Measurements from ENCODE around the gene SEMA5A.

The SEMA5A gene

GRCh38 chr5:9547122-9547947 is 1.5 kb upstream of the SEMA5A start:
- H3K4me1 ChIP-seq (ENCODE audit: control insufficient read depth in 2 of 2, insufficient read depth in 2 of 2, low read length in 2 of 2), result peaks cover 7 to 8% of the 10 kb centered on the region in 2 donors
- H3K36me3 ChIP-seq (ENCODE audit: control insufficient read depth in 2 of 2, insufficient read depth in 2 of 2, low read length in 2 of 2), result peaks cover 24 to 33% of the 10 kb centered on the region in 2 donors
- H3K27ac ChIP-seq (ENCODE audit: low read depth in 2 of 2, low read length in 2 of 2), result peak overlapping the region; percentile 93 to 96
- peak overlapping the region; percentile 90 to 95 for H3K4me3 ChIP-seq (ENCODE audit: low read length in 2 of 2)
- H3K9me3 ChIP-seq (ENCODE audit: control insufficient read depth in 2 of 2, low read length in 2 of 2), result no peaks in the 10 kb centered on the region
- no peaks in the 10 kb centered on the region for H3K27me3 ChIP-seq (ENCODE audit: control insufficient read depth in 2 of 2, insufficient read depth in 2 of 2, low read length in 2 of 2)
- H3K9ac ChIP-seq (ENCODE audit: low read depth in 1 of 2, low read length in 2 of 2), result peak overlapping the region; percentile 87 to 97

DNA sequence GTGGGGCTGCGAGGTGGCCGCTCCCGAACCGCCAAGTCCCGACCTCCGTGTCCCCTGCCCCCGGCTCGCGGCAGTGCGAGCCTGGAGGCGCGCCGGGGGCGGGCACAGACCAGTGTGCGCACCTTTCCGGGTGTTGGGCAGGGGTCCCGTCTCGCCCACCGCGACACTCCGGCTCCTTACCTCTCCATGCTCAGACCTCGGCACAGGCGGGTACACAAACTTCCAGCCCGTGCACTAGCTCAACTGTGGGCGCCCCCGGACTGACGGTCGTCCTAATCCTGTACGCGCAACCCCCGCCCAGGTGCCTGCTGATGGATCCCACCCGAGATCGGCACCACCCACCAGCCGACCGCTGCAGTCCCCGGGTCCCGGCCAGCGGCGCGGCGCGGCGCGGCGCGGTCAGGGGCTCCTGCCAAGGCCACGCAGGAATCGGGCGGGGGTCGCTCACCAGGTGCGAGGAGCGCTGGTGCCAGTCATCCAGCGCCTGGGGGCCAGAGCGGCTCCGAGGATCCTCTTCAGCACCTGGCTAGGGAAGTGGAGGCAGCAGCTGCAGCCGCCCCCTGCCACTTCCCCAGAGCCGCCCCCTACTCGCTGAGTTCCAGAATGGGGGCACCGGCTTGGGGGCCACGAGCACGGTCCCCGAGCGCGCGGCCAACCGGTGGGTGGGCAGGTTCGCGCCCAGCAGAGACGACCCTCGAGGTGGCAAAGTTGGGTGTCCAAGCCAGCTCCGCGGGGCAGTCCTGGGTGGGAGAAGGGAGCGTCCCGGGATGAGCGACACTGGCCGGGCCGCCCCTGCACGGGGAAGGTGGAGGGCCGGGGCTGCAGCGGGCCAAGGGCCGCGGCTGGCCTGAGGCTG is 511 bp downstream of the SEMA5A start:
- Histone ChIP-seq H3K27ac (ENCODE audit: low read depth in 2 of 2, low read length in 2 of 2) (peak overlapping the region; percentile 77 to 78), H3K36me3 (ENCODE audit: control insufficient read depth in 2 of 2, insufficient read depth in 2 of 2, low read length in 2 of 2) (peaks cover 12 to 15% of the 10 kb centered on the region in 2 donors), H3K4me3 (ENCODE audit: low read length in 2 of 2) (peak overlapping the region; percentile 81 to 87), H3K4me1 (ENCODE audit: control insufficient read depth in 2 of 2, insufficient read depth in 2 of 2, low read length in 2 of 2) (peaks cover 7 to 8% of the 10 kb centered on the region in 2 donors), H3K9ac (ENCODE audit: low read depth in 1 of 2, low read length in 2 of 2) (peak overlapping the region; percentile 66 to 76), H3K27me3 (ENCODE audit: control insufficient read depth in 2 of 2, insufficient read depth in 2 of 2, low read length in 2 of 2) (no peaks in the 10 kb centered on the region), H3K9me3 (ENCODE audit: control insufficient read depth in 2 of 2, low read length in 2 of 2) (no peaks in the 10 kb centered on the region)

- Histone ChIP-seq H3K9me3 (ENCODE audit: control insufficient read depth in 2 of 2, low read length in 2 of 2) (no peaks in the 10 kb centered on the region), H3K36me3 (ENCODE audit: control insufficient read depth in 2 of 2, insufficient read depth in 2 of 2, low read length in 2 of 2) (peaks cover 6 to 9% of the 10 kb centered on the region in 2 donors), H3K27me3 (ENCODE audit: control insufficient read depth in 2 of 2, insufficient read depth in 2 of 2, low read length in 2 of 2) (no peaks in the 10 kb centered on the region), H3K4me3 (ENCODE audit: low read length in 2 of 2) (peak overlapping the region; percentile 81 to 87), H3K4me1 (ENCODE audit: control insufficient read depth in 2 of 2, insufficient read depth in 2 of 2, low read length in 2 of 2) (peaks cover 7 to 8% of the 10 kb centered on the region in 2 donors), H3K9ac (ENCODE audit: low read depth in 1 of 2, low read length in 2 of 2) (peak overlapping the region; percentile 66 to 76), H3K27ac (ENCODE audit: low read depth in 2 of 2, low read length in 2 of 2) (peak overlapping the region; percentile 74 to 77)
Measured at GRCh38 chr5:9544502-9545135, 1.3 kb downstream of the SEMA5A start.

- H3K27ac ChIP-seq (ENCODE audit: low read depth in 2 of 2, low read length in 2 of 2), result peak overlapping the region in 1 of 2 donors; percentile 4
- peaks cover 3 to 5% of the 10 kb centered on the region in 2 donors for H3K36me3 ChIP-seq (ENCODE audit: control insufficient read depth in 2 of 2, insufficient read depth in 2 of 2, low read length in 2 of 2)
- peak overlapping the region; percentile 66 to 67 for H3K9ac ChIP-seq (ENCODE audit: low read depth in 1 of 2, low read length in 2 of 2)
- H3K9me3 ChIP-seq (ENCODE audit: control insufficient read depth in 2 of 2, low read length in 2 of 2), result no peaks in the 10 kb centered on the region
- H3K4me3 ChIP-seq (ENCODE audit: low read length in 2 of 2), result peak overlapping the region; percentile 81 to 87
- peaks cover 7 to 8% of the 10 kb centered on the region in 2 donors for H3K4me1 ChIP-seq (ENCODE audit: control insufficient read depth in 2 of 2, insufficient read depth in 2 of 2, low read length in 2 of 2)
- H3K27me3 ChIP-seq (ENCODE audit: control insufficient read depth in 2 of 2, insufficient read depth in 2 of 2, low read length in 2 of 2), result no peaks in the 10 kb centered on the region
Measured at GRCh38 chr5:9544056-9544455, 1.8 kb downstream of the SEMA5A start.

DNA sequence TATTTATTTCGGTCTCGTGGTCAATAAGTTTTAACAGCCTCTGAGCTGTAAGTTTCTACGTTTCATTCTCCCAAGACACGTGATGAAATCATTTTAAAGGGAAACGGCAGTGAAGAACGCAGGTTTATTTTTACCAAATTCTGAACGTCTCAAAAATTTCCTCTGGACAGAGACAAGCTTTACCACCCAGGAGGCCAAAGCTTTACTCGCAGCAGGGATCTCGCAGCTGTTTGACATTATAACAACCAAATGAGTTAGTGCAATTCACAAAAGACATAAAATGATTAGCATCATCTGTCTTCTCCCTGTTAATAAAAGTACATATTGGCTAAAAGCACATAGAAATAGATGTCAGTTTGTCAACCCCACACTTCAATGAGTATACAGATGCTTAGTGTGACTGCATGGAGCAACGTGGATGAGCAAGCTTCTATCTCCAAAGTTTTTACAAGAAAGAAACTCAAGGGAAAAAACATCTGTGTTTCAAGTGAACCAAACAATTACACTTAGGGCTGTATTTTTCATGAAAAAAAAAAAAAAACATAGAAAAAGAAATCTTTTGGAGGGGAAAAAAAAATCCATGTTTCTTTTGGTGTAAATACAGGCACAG is 2.5 kb downstream of the SEMA5A start:
- no peaks in the 10 kb centered on the region for H3K27me3 ChIP-seq (ENCODE audit: control insufficient read depth in 2 of 2, insufficient read depth in 2 of 2, low read length in 2 of 2)
- H3K9me3 ChIP-seq (ENCODE audit: control insufficient read depth in 2 of 2, low read length in 2 of 2), result no peaks in the 10 kb centered on the region
- H3K9ac ChIP-seq (ENCODE audit: low read depth in 1 of 2, low read length in 2 of 2), result no peak overlapping the region
- peaks cover 4 to 8% of the 10 kb centered on the region in 2 donors for H3K4me1 ChIP-seq (ENCODE audit: control insufficient read depth in 2 of 2, insufficient read depth in 2 of 2, low read length in 2 of 2)
- no peaks in the 10 kb centered on the region for H3K36me3 ChIP-seq (ENCODE audit: control insufficient read depth in 2 of 2, insufficient read depth in 2 of 2, low read length in 2 of 2)
- H3K27ac ChIP-seq (ENCODE audit: low read depth in 2 of 2, low read length in 2 of 2), result peak overlapping the region in 1 of 2 donors; percentile 4
- peak overlapping the region in 1 of 2 donors; percentile 87 for H3K4me3 ChIP-seq (ENCODE audit: low read length in 2 of 2)

GRCh38 chr5:9540791-9541190 is 5.1 kb downstream of the SEMA5A start:
- Histone ChIP-seq H3K36me3 (ENCODE audit: control insufficient read depth in 2 of 2, insufficient read depth in 2 of 2, low read length in 2 of 2) (no peaks in the 10 kb centered on the region), H3K9ac (ENCODE audit: low read depth in 1 of 2, low read length in 2 of 2) (no peak overlapping the region), H3K4me3 (ENCODE audit: low read length in 2 of 2) (no peak overlapping the region), H3K27ac (ENCODE audit: low read depth in 2 of 2, low read length in 2 of 2) (no peak overlapping the region), H3K9me3 (ENCODE audit: control insufficient read depth in 2 of 2, low read length in 2 of 2) (no peaks in the 10 kb centered on the region), H3K4me1 (ENCODE audit: control insufficient read depth in 2 of 2, insufficient read depth in 2 of 2, low read length in 2 of 2) (peaks cover 0 to 3% of the 10 kb centered on the region in 2 donors), H3K27me3 (ENCODE audit: control insufficient read depth in 2 of 2, insufficient read depth in 2 of 2, low read length in 2 of 2) (no peaks in the 10 kb centered on the region)

- Histone ChIP-seq H3K4me3 (ENCODE audit: low read length in 2 of 2) (no peak overlapping the region), H3K27me3 (ENCODE audit: control insufficient read depth in 2 of 2, insufficient read depth in 2 of 2, low read length in 2 of 2) (no peaks in the 10 kb centered on the region), H3K4me1 (ENCODE audit: control insufficient read depth in 2 of 2, insufficient read depth in 2 of 2, low read length in 2 of 2) (no peaks in the 10 kb centered on the region), H3K9me3 (ENCODE audit: control insufficient read depth in 2 of 2, low read length in 2 of 2) (no peaks in the 10 kb centered on the region), H3K36me3 (ENCODE audit: control insufficient read depth in 2 of 2, insufficient read depth in 2 of 2, low read length in 2 of 2) (peaks cover 0 to 2% of the 10 kb centered on the region in 2 donors), H3K9ac (ENCODE audit: low read depth in 1 of 2, low read length in 2 of 2) (no peak overlapping the region), H3K27ac (ENCODE audit: low read depth in 2 of 2, low read length in 2 of 2) (no peak overlapping the region)
Measured at GRCh38 chr5:9538504-9538903, 7.4 kb downstream of the SEMA5A start.

DNA sequence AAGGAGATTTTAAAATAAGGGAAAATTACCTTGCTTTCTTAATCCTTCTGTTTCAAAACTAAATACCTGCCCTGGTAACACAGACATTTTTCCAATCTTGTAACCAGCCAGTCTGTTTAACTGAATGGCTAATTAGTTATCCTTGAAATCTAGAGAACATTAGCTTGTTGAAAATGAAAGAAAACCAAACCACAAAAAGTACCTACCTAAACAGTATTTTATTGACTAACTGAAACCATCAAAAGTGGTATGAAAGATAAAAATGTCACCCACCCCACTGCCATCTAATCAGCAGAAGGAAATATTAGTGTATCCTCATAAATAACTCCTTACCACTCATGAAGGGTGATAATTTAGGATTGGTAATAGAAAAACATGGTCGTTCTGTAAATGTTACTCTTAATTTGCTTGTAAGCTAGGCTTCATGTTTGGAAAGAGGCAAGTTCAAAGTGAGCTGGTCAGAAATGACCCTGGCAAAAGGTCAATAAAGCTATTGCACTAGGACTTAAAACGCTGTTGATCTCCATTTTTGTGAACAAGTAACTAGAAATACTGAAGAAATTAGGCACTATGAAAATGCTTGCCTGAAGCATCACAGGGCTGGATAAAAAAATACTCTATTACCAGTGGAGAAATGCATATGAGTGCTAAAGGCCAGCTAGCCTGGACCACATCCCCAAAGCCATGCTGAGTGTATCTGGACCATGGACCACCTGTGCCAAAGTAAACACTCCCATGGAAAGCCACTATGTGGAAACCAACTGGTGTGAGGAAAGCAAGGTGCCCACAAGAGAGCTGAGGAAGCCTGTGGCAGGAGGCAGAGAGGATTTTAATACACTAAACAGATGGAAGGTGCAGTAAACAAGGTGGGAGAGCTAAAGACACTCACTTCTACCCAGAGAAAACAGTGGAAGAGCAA is 8.4 kb downstream of the SEMA5A start:
- Histone ChIP-seq H3K36me3 (ENCODE audit: control insufficient read depth in 2 of 2, insufficient read depth in 2 of 2, low read length in 2 of 2) (peaks cover 0 to 2% of the 10 kb centered on the region in 2 donors), H3K27ac (ENCODE audit: low read depth in 2 of 2, low read length in 2 of 2) (no peak overlapping the region), H3K4me1 (ENCODE audit: control insufficient read depth in 2 of 2, insufficient read depth in 2 of 2, low read length in 2 of 2) (no peaks in the 10 kb centered on the region), H3K9ac (ENCODE audit: low read depth in 1 of 2, low read length in 2 of 2) (no peak overlapping the region), H3K4me3 (ENCODE audit: low read length in 2 of 2) (no peak overlapping the region), H3K27me3 (ENCODE audit: control insufficient read depth in 2 of 2, insufficient read depth in 2 of 2, low read length in 2 of 2) (no peaks in the 10 kb centered on the region), H3K9me3 (ENCODE audit: control insufficient read depth in 2 of 2, low read length in 2 of 2) (no peaks in the 10 kb centered on the region)

- Histone ChIP-seq H3K27me3 (ENCODE audit: control insufficient read depth in 2 of 2, insufficient read depth in 2 of 2, low read length in 2 of 2) (no peaks in the 10 kb centered on the region), H3K4me3 (ENCODE audit: low read length in 2 of 2) (no peak overlapping the region), H3K9me3 (ENCODE audit: control insufficient read depth in 2 of 2, low read length in 2 of 2) (no peaks in the 10 kb centered on the region), H3K36me3 (ENCODE audit: control insufficient read depth in 2 of 2, insufficient read depth in 2 of 2, low read length in 2 of 2) (peaks cover 0 to 2% of the 10 kb centered on the region in 2 donors), H3K4me1 (ENCODE audit: control insufficient read depth in 2 of 2, insufficient read depth in 2 of 2, low read length in 2 of 2) (no peaks in the 10 kb centered on the region), H3K27ac (ENCODE audit: low read depth in 2 of 2, low read length in 2 of 2) (no peak overlapping the region), H3K9ac (ENCODE audit: low read depth in 1 of 2, low read length in 2 of 2) (no peak overlapping the region)
Measured at GRCh38 chr5:9536717-9537116, 9.2 kb downstream of the SEMA5A start.

All from mucosa of rectum (tissue), 2 donors.